ENCODE measurements around the gene MAS1L. TPM values are rescaled to one million over a fixed set of nuclear protein-coding genes. Genes with fewer than 3 reads are reported as not detected.

Gene MAS1L
- total RNA-seq, 1 donor from 2014 or later, result not detected

- H3K4me1 Mint-ChIP-seq (ENCODE audit: low read depth, unreplicated experiment), result no peaks in the 10 kb centered on the region
- H3K4me3 Mint-ChIP-seq (ENCODE audit: unreplicated experiment), result no peak overlapping the region
- H3K9me3 Mint-ChIP-seq (ENCODE audit: unreplicated experiment), result peaks cover 8% of the 10 kb centered on the region
- no peak overlapping the region for H3K27ac Mint-ChIP-seq (ENCODE audit: unreplicated experiment)
- no peak for TF ChIP-seq CTCF (IDR thresholded peaks at IDR 0.05; ENCODE audit: partially characterized antibody, unreplicated experiment)
- H3K27me3 Mint-ChIP-seq (ENCODE audit: unreplicated experiment), result peaks cover 1% of the 10 kb centered on the region
- H3K36me3 Mint-ChIP-seq (ENCODE audit: unreplicated experiment), result peaks cover 3% of the 10 kb centered on the region
- no peak for DNase-seq
These were observed 31.7 kb upstream of the MAS1L start for GRCh38 chr6:29519291-29520010.

- TF ChIP-seq CTCF (IDR thresholded peaks at IDR 0.05; ENCODE audit: partially characterized antibody, unreplicated experiment), result no peak
- no peaks in the 10 kb centered on the region for H3K4me1 Mint-ChIP-seq (ENCODE audit: low read depth, unreplicated experiment)
- no peak overlapping the region for H3K27ac Mint-ChIP-seq (ENCODE audit: unreplicated experiment)
- peaks cover 3% of the 10 kb centered on the region for H3K36me3 Mint-ChIP-seq (ENCODE audit: unreplicated experiment)
- peaks cover 1% of the 10 kb centered on the region for H3K27me3 Mint-ChIP-seq (ENCODE audit: unreplicated experiment)
- peak; percentile 28 for DNase-seq
- H3K9me3 Mint-ChIP-seq (ENCODE audit: unreplicated experiment), result peaks cover 6% of the 10 kb centered on the region
- no peak overlapping the region for H3K4me3 Mint-ChIP-seq (ENCODE audit: unreplicated experiment)
These were observed 30.1 kb upstream of the MAS1L start for GRCh38 chr6:29517728-29518440.

GRCh38 chr6:29517245-29517644, 29.5 kb upstream of the MAS1L start:
- H3K4me1 Mint-ChIP-seq (ENCODE audit: low read depth, unreplicated experiment), result no peaks in the 10 kb centered on the region
- peaks cover 3% of the 10 kb centered on the region for H3K36me3 Mint-ChIP-seq (ENCODE audit: unreplicated experiment)
- H3K27ac Mint-ChIP-seq (ENCODE audit: unreplicated experiment), result no peak overlapping the region
- no peak for TF ChIP-seq CTCF (IDR thresholded peaks at IDR 0.05; ENCODE audit: partially characterized antibody, unreplicated experiment)
- H3K4me3 Mint-ChIP-seq (ENCODE audit: unreplicated experiment), result no peak overlapping the region
- DNase-seq, result no peak
- peaks cover 6% of the 10 kb centered on the region for H3K9me3 Mint-ChIP-seq (ENCODE audit: unreplicated experiment)
- H3K27me3 Mint-ChIP-seq (ENCODE audit: unreplicated experiment), result no peaks in the 10 kb centered on the region

GRCh38 chr6:29516108-29516507, 28.4 kb upstream of the MAS1L start:
- no peaks in the 10 kb centered on the region for H3K4me1 Mint-ChIP-seq (ENCODE audit: low read depth, unreplicated experiment)
- no peak for TF ChIP-seq CTCF (IDR thresholded peaks at IDR 0.05; ENCODE audit: partially characterized antibody, unreplicated experiment)
- no peak for DNase-seq
- H3K9me3 Mint-ChIP-seq (ENCODE audit: unreplicated experiment), result peaks cover 6% of the 10 kb centered on the region
- H3K4me3 Mint-ChIP-seq (ENCODE audit: unreplicated experiment), result no peak overlapping the region
- no peaks in the 10 kb centered on the region for H3K27me3 Mint-ChIP-seq (ENCODE audit: unreplicated experiment)
- H3K27ac Mint-ChIP-seq (ENCODE audit: unreplicated experiment), result no peak overlapping the region
- no peaks in the 10 kb centered on the region for H3K36me3 Mint-ChIP-seq (ENCODE audit: unreplicated experiment)

GRCh38 chr6:29510746-29511300, 23.1 kb upstream of the MAS1L start:
- Mint-ChIP-seq H3K27ac (ENCODE audit: unreplicated experiment) (no peak overlapping the region), H3K36me3 (ENCODE audit: unreplicated experiment) (no peaks in the 10 kb centered on the region), H3K27me3 (ENCODE audit: unreplicated experiment) (no peaks in the 10 kb centered on the region), H3K4me3 (ENCODE audit: unreplicated experiment) (no peak overlapping the region), H3K4me1 (ENCODE audit: low read depth, unreplicated experiment) (peaks cover 2% of the 10 kb centered on the region), H3K9me3 (ENCODE audit: unreplicated experiment) (no peaks in the 10 kb centered on the region)
- TF ChIP-seq CTCF (IDR thresholded peaks at IDR 0.05; ENCODE audit: partially characterized antibody, unreplicated experiment), result no peak
- DNase-seq, result no peak

All from glutamatergic neuron (in vitro differentiated cells).